HG02588 (cell line): Measurements from ENCODE around the gene CLDN2.
"Not testable (repeated sequence)": the region's sequence is repeated elsewhere in the genome, so short reads cannot be mapped to it uniquely, and the experiment has no call there.

Experiments
- ATAC-seq: cut with Tn5 transposase; IDR thresholded peaks from one replicate; pipeline ENCODE4 v1.9.1; 2021; ENCODE audit warnings: mild to moderate bottlenecking, moderate library complexity; ENCODE audit not compliant: unreplicated experiment

Gene CLDN2

GRCh38 chrX:106955004-106955772 is 35.0 kb downstream of the CLDN2 start:
- no peak for ATAC-seq

- ATAC-seq = no peak
Measured at GRCh38 chrX:106957856-106958255, 37.7 kb downstream of the CLDN2 start.

- no peak for ATAC-seq
Measured at GRCh38 chrX:106959901-106960300, 39.7 kb downstream of the CLDN2 start.

- no peak for ATAC-seq
Measured at GRCh38 chrX:106963111-106963510, 42.9 kb downstream of the CLDN2 start.

- ATAC-seq = no peak
Measured at GRCh38 chrX:106964290-106964689, 44.1 kb downstream of the CLDN2 start.

- ATAC-seq = not testable (repeated sequence)
Measured at GRCh38 chrX:106966547-106966946, 46.3 kb downstream of the CLDN2 start.

GRCh38 chrX:106972896-106973295 is 52.7 kb downstream of the CLDN2 start:
- no peak for ATAC-seq

- ATAC-seq = no peak
Measured at GRCh38 chrX:106973433-106974149, 53.4 kb downstream of the CLDN2 start.

GRCh38 chrX:106976416-106976815 is 56.2 kb downstream of the CLDN2 start:
- ATAC-seq = no peak
